Left lobe of liver (tissue), 2 donors: ENCODE data around the gene FBXL17. TPM values are rescaled to one million over a fixed set of nuclear protein-coding genes. Genes with fewer than 3 reads are reported as not detected.
A peak's percentile ranks its signal among the peaks of the same experiment; 100 is the strongest.
"Not testable (repeated sequence)": the region's sequence is repeated elsewhere in the genome, so short reads cannot be mapped to it uniquely, and the experiment has no call there.

Experiments used
- ATAC-seq: fragments of 200-7000 bp; cut with Tn5 transposase; one replicate; pipeline ENCODE4 v1.9.1; 2020; ENCODE audit warnings: mild to moderate bottlenecking, moderate library complexity
- DNase-seq: peaks from one replicate; pipeline ENCODE4 v3.0.0-alpha.2; 2020; ENCODE audit warnings: low spot score
- total RNA-seq: library from RNA; stranded (reverse); gene quantifications from one replicate; pipeline ENCODE4 v1.2.1, GENCODE V29; 2021
- donor health status: DM: no; HTN: no; CAD: no; lungs with moderate emphysema.
- donor health status: DM: no; HTN: yes; CAD: no.

Gene FBXL17
- total RNA-seq, 1 donor from 2014 or later = 9.6 TPM

- no peak for ATAC-seq
- no peak for DNase-seq
Measured at GRCh38 chr5:108171759-108172158, 210.1 kb downstream of the FBXL17 start.

DNA sequence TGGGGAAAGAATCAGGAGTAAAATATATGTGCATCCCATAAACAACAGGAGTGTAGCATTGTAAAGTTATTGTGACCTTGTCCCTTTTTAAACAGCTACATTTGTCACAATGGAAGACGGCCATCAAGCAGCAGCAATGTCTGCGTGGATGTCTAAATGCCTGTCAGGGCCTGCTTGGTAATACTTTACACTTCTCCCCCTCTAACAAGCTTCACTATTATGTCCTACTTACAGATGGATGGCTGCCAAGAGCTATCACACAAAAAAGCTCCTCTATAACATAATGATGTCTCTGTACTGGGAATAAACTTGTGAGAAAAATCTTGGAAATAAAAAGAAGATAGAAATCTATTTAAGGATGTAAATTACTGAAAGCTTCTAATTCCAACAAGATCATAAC is 213.0 kb downstream of the FBXL17 start:
- no peak for ATAC-seq
- DNase-seq = no peak

DNA sequence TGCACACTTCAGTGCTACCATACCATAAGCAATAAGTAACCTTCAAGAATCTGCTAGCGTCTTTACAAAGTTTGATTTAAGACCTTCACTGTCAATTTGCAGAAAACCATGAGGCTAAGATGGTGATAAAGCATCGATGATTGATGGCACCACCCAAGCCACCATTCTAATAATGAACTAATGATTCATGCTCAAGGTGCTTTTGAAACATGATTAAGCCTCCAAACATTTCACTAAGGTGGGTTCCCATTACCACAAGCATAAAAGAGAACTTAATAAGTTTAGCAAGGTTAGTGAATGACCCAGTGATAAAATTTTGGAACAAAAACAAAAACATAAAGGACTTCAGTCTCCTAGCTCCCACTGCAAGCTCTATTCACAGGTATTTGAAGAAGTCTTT is 214.7 kb downstream of the FBXL17 start:
- ATAC-seq = no peak
- DNase-seq = no peak

GRCh38 chr5:108164574-108164973 is 217.3 kb downstream of the FBXL17 start:
- no peak for ATAC-seq

DNA sequence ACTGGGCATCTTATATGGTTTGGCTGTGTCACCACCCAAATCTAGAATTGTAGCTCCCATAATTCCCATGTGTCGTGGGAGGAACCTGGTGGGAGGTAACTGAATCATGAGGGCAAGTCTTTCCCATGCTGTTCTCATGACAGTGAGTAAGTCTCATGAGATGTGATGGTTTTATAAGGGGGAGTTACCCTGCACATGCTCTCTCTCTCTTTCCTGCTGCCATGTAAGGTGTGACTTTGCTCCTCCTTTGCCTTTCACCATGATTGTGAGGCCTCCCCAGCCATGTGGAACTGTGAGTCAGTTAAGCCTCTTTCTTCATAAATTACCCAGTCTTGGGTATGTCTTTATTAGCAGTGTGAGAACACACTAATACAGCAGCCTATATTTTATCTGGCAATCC is 229.0 kb downstream of the FBXL17 start:
- DNase-seq, ATAC-seq: not testable (repeated sequence)

More at GRCh38 chr5:108164574-108164973, 217.3 kb downstream of the FBXL17 start:
- DNase-seq = no peak

- DNase-seq (no peak), ATAC-seq (no peak)
Measured at GRCh38 chr5:108149369-108149768, 232.5 kb downstream of the FBXL17 start.

GRCh38 chr5:108148715-108149139 is 233.2 kb downstream of the FBXL17 start:
- DNase-seq = no peak
- ATAC-seq = peak; percentile 67

- ATAC-seq = no peak
Measured at GRCh38 chr5:108146222-108146621, 235.7 kb downstream of the FBXL17 start.

GRCh38 chr5:108145351-108145750 is 236.5 kb downstream of the FBXL17 start:
- ATAC-seq (no peak), DNase-seq (no peak)

More at GRCh38 chr5:108146222-108146621, 235.7 kb downstream of the FBXL17 start:
- no peak for DNase-seq

DNA sequence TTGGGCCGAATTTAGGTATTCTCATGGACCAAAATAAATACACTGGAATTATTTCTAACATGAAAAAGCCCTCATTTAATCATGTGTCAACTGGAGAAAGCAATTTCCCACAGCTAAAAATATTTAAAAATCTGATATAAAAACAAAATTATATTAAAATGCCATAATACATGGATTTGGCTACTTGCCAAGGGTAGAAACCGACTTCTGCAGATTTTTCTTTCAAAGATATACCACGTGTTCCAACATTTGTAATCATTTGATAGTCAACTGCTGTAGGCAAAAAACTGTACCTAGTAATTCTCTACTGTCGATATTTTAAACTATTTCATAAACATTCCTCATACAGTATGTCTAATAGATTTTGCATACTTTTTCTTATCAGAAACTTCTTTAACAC is 237.6 kb downstream of the FBXL17 start:
- ATAC-seq (no peak), DNase-seq (no peak)

DNA sequence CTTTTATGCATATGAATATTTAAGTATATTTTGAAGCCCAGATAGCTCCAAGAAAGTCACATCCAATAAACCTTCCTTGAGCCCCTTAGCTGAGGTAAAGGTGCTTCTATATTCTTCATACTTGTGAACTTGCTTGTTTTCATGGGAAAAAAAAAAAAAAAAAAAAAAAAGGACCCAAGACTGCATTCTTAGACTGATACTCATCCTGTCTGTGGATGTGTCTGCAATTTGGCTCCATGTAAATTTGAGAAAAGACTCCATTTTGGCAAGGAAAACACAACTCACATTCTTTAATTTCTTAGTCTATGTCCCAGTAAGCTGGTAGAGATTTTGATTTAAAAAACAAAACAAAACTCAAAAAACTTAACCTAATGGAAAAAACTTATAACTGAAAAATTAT is 238.3 kb downstream of the FBXL17 start:
- ATAC-seq (no peak), DNase-seq (no peak)

DNA sequence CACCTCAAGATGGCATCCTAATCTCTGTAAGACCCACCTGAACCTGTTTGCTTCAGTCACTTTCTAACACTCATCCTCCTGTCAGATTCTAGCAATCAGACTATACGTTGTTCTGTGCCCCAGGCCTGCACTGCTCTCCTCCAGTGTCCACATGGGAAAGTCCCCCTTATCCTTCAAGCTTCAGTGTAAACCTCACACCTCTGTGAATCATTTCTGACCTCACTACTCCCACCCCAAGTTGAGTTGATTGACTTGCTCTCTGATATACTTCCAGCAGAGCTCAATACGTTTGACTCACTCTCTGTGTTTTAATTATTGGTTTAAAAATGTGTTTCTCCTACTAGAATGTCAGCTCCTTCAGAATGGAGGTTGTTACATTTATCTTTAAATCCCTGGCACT is 240.2 kb downstream of the FBXL17 start:
- DNase-seq (no peak), ATAC-seq (no peak)

DNA sequence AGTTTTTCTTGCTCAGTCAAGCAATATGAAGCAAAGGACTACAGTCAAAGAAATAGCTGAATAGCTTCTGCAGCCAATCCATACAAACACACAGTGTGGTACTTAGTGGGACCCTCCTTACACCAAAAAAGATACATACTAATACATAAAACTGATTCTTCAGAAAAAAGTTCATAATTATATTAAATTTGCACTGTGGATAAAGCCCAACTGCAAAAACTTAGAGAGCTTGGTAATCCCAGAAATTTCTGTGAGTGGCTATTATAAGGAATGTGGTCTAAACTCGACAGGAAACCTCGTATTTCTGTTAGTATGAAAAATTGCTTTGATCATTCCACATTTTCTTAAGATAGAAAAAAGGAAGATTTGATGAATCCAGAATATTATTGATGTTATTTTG is 245.4 kb downstream of the FBXL17 start:
- no peak for ATAC-seq
- DNase-seq = no peak

- ATAC-seq = no peak
Measured at GRCh38 chr5:108129129-108129528, 252.8 kb downstream of the FBXL17 start.

GRCh38 chr5:108125771-108126511 is 256.0 kb downstream of the FBXL17 start:
- ATAC-seq = no peak

More at GRCh38 chr5:108129129-108129528, 252.8 kb downstream of the FBXL17 start:
- no peak for DNase-seq

DNA sequence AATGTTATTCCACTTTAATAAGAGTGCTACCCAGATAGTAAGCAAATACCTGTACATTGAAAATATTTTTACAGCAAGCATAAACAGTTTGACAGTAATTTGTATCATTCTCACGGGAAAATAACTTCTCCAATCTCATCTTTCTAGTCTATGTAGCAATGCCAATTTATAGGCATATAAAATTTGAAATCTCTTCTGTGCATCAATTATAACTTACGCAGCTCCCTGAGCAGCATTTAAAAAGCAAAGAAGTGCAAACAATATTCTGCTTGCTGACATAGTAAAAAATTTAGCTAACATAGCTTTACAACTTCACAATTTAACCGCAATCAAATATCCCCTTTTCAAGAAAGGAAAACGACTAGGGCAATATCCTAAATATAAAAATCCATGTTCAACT is 257.3 kb downstream of the FBXL17 start:
- ATAC-seq (no peak), DNase-seq (no peak)

More at GRCh38 chr5:108125771-108126511, 256.0 kb downstream of the FBXL17 start:
- DNase-seq = no peak

DNA sequence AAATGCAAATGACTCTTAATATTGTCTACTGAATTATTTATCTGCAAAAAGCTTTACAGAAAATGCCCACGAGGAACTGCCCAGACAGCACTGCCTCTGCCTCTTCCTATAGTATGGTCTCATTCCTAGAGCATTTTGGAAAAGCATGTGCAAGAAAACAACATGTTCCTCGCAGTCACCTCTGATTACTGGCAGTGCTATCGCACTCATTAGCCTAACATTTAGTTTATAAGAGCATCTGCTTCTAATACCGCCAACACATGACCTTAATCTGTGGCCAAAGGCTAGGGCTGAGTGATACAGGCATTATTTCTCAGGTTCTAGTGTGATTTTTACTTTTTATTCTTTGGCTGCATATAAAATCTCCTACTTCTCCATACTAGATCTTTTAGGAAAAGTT is 259.2 kb downstream of the FBXL17 start:
- ATAC-seq (no peak), DNase-seq (no peak)

- DNase-seq = no peak
- no peak for ATAC-seq
Measured at GRCh38 chr5:108118813-108119514, 262.9 kb downstream of the FBXL17 start.

- ATAC-seq (no peak), DNase-seq (no peak)
Measured at GRCh38 chr5:108115673-108116072, 266.2 kb downstream of the FBXL17 start.

- DNase-seq = no peak
- no peak for ATAC-seq
Measured at GRCh38 chr5:108113950-108114349, 267.9 kb downstream of the FBXL17 start.

DNA sequence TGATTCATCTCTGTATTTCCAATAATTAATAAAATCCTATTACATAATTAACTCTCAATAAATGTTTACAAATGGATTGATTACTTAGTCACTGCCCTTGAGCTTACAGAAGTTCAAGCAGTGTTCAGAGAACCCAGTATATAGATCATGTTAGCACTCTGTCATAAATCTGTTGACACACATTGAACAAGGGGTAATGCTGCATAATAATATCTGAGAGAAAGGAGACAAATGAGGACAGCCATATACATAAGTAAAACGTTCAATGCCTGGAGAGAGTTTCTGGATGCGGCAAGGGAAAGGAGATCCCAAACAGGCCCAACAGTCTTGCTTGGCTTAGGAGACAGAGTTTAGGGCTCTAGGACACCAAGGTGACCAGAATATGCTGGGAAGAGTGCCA is 270.2 kb downstream of the FBXL17 start:
- no peak for ATAC-seq
- DNase-seq = no peak

- DNase-seq (no peak), ATAC-seq (no peak)
Measured at GRCh38 chr5:108109059-108109458, 272.8 kb downstream of the FBXL17 start.
